Left ventricle myocardium inferior (tissue), 1 donor: ENCODE measurements around the gene LDHAL6B. TPM values are rescaled to one million over a fixed set of nuclear protein-coding genes. Genes with fewer than 3 reads are reported as not detected.

Source experiments
- DNase-seq: peaks from one replicate; pipeline ENCODE4 v3.0.0-alpha.2; 2020
- H3K27ac ChIP-seq: fragments of 200-600 bp; replicated peaks from 2 replicates; pipeline ENCODE4 v1.8.0; 2021
- H3K27me3 ChIP-seq: fragments of 200-600 bp; 2 replicates; pipeline ENCODE4 v1.8.0; 2021; ENCODE audit warnings: low read depth
- H3K36me3 ChIP-seq: fragments of 200-600 bp; 2 replicates; pipeline ENCODE4 v1.8.0; 2021
- H3K4me1 ChIP-seq: fragments of 200-600 bp; 2 replicates; pipeline ENCODE4 v1.8.0; 2021
- H3K4me3 ChIP-seq: fragments of 200-600 bp; 2 replicates; pipeline ENCODE4 v1.8.0; 2021; ENCODE audit warnings: mild to moderate bottlenecking, moderate library complexity
- H3K9me3 ChIP-seq: fragments of 200-600 bp; replicated peaks from 2 replicates; pipeline ENCODE4 v1.8.0; 2021
- CTCF ChIP-seq: fragments of 200-600 bp; IDR thresholded peaks from 2 replicates; pipeline ENCODE4 v1.8.0; 2021; ENCODE audit warnings: antibody characterized with exemption, mild to moderate bottlenecking, borderline replicate concordance
- intact Hi-C: fragments of 100-400 bp; cut with micrococcal nuclease; formaldehyde crosslinking; loops from one replicate; pipeline ENCODE4 v1.11.0; 2022
- total RNA-seq: library from RNA; stranded (reverse); fragmentation: NEBNext Ultra II Directional; extraction: Animal tissue kit (Norgen Biotek cat#: 25700); gene quantifications from one replicate; pipeline ENCODE4 v1.2.1, GENCODE V29; 2021
- donor health status: DM: no; HTN: yes; CAD: no; lungs with severe emphysema.

The LDHAL6B gene
- total RNA-seq, 1 donor from 2014 or later: not detected

GRCh38 chr15:59199626-59200465 is 6.8 kb upstream of the LDHAL6B start:
- TF ChIP-seq CTCF: no peak
- peaks cover 5% of the 10 kb centered on the region for H3K4me1 ChIP-seq
- no peak overlapping the region for H3K4me3 ChIP-seq
- H3K9me3 ChIP-seq: no peaks in the 10 kb centered on the region
- DNase-seq: no peak
- peaks cover 83% of the 10 kb centered on the region for H3K36me3 ChIP-seq
- intact Hi-C loops: no loop called here
- no peak overlapping the region for H3K27ac ChIP-seq
- no peaks in the 10 kb centered on the region for H3K27me3 ChIP-seq

- H3K27me3 ChIP-seq: no peaks in the 10 kb centered on the region
- intact Hi-C loops: no loop called here
- no peak for TF ChIP-seq CTCF
- H3K4me1 ChIP-seq: peaks cover 5% of the 10 kb centered on the region
- peaks cover 84% of the 10 kb centered on the region for H3K36me3 ChIP-seq
- DNase-seq: no peak
- no peak overlapping the region for H3K4me3 ChIP-seq
- no peak overlapping the region for H3K27ac ChIP-seq
- no peaks in the 10 kb centered on the region for H3K9me3 ChIP-seq
These were observed 6.1 kb upstream of the LDHAL6B start for GRCh38 chr15:59200560-59200959.

GRCh38 chr15:59203008-59203407 is 3.6 kb upstream of the LDHAL6B start:
- Histone ChIP-seq H3K4me1 (peaks cover 5% of the 10 kb centered on the region), H3K4me3 (no peak overlapping the region), H3K27ac (no peak overlapping the region), H3K36me3 (peaks cover 95% of the 10 kb centered on the region), H3K9me3 (no peaks in the 10 kb centered on the region), H3K27me3 (no peaks in the 10 kb centered on the region)
- no peak for TF ChIP-seq CTCF
- DNase-seq: no peak
- intact Hi-C loops: no loop called here

- intact Hi-C loops: no loop called here
- H3K9me3 ChIP-seq: no peaks in the 10 kb centered on the region
- no peaks in the 10 kb centered on the region for H3K27me3 ChIP-seq
- TF ChIP-seq CTCF: no peak
- H3K36me3 ChIP-seq: peaks cover 95% of the 10 kb centered on the region
- H3K27ac ChIP-seq: no peak overlapping the region
- DNase-seq: no peak
- no peak overlapping the region for H3K4me3 ChIP-seq
- H3K4me1 ChIP-seq: peaks cover 5% of the 10 kb centered on the region
These were observed 3.0 kb upstream of the LDHAL6B start for GRCh38 chr15:59203657-59204056.

GRCh38 chr15:59205839-59206622 is 612 bp upstream of the LDHAL6B start:
- H3K27me3 ChIP-seq: no peaks in the 10 kb centered on the region
- no peaks in the 10 kb centered on the region for H3K4me1 ChIP-seq
- H3K9me3 ChIP-seq: no peaks in the 10 kb centered on the region
- intact Hi-C loops: no loop called here
- H3K36me3 ChIP-seq: peaks cover 93% of the 10 kb centered on the region
- H3K27ac ChIP-seq: no peak overlapping the region
- H3K4me3 ChIP-seq: no peak overlapping the region
- DNase-seq: no peak
- no peak for TF ChIP-seq CTCF
